Lung (tissue), 12 donors: ENCODE results near the gene DPYSL4. TPM values are rescaled to one million over a fixed set of nuclear protein-coding genes. Genes with fewer than 3 reads are reported as not detected.

Source experiments
- ATAC-seq: fragments of 200-7000 bp; cut with Tn5 transposase; one replicate; pipeline ENCODE4 v1.9.1; 2020; ENCODE audit warnings: moderate number of reproducible peaks; ENCODE audit not compliant: insufficient read depth, low FRiP score
- DNase-seq, 3 donors: peaks; one replicate each; pipeline ENCODE4 v3.0.0-alpha.2; 2013 to 2017
- H3K27ac ChIP-seq, 2 donors: one replicate each; pipeline ENCODE4 v1.5.1; 2013; ENCODE audit warnings: mild to moderate bottlenecking in 2 of 2, moderate library complexity in 2 of 2, control low read depth in 1 of 2, inconsistent platforms in 1 of 2, low read depth in 1 of 2, low read length in 1 of 2
- H3K27me3 ChIP-seq, 3 donors: one replicate each; pipeline ENCODE4 v1.5.1; 2013; ENCODE audit warnings: low read length in 2 of 3; ENCODE audit not compliant: control insufficient read depth in 3 of 3, insufficient read depth in 3 of 3
- H3K36me3 ChIP-seq, 4 donors: one replicate each; pipeline ENCODE4 v1.5.1; 2013; ENCODE audit warnings: low read length in 4 of 4, mild to moderate bottlenecking in 1 of 4, moderate library complexity in 1 of 4; ENCODE audit not compliant: control insufficient read depth in 4 of 4, insufficient read depth in 4 of 4
- H3K4me1 ChIP-seq, 5 donors: one replicate each; pipeline ENCODE4 v1.5.1; 2013; ENCODE audit warnings: low read length in 5 of 5, mild to moderate bottlenecking in 2 of 5, moderate library complexity in 1 of 5; ENCODE audit not compliant: control insufficient read depth in 5 of 5, insufficient read depth in 5 of 5
- H3K4me3 ChIP-seq: one replicate; pipeline ENCODE4 v1.5.1; 2013; ENCODE audit warnings: mild to moderate bottlenecking, control low read depth, moderate library complexity
- H3K9ac ChIP-seq, 2 donors: one replicate each; pipeline ENCODE4 v1.5.1; 2013; ENCODE audit warnings: low read length in 2 of 2, control low read depth in 1 of 2; ENCODE audit not compliant: insufficient read depth in 1 of 2
- H3K9me3 ChIP-seq, 4 donors: one replicate each; pipeline ENCODE4 v1.5.1; 2013; ENCODE audit warnings: low read length in 3 of 4, mild to moderate bottlenecking in 1 of 4, moderate library complexity in 1 of 4; ENCODE audit not compliant: control insufficient read depth in 4 of 4, insufficient read depth in 3 of 4
- CTCF ChIP-seq: IDR thresholded peaks from 2 replicates; pipeline ENCODE4 v1.5.1; 2012; ENCODE audit warnings: mild to moderate bottlenecking; ENCODE audit errors: control extremely low read depth, extremely low read depth
- WGBS, 2 donors: extraction: QIAGEN DNeasy Blood & Tissue Kit; methylation state at CpG; one replicate each; pipeline ENCODE4 v1.1.7; 2013; 5-methylcytosine and 5-hydroxymethylcytosine counted together
- polyA plus RNA-seq, 2 donors: library from polyadenylated mRNA; stranded (reverse); fragments of 200-250 nt; gene quantifications; one replicate each; pipeline ENCODE4 v1.2.1, GENCODE V29; 2013
- total RNA-seq, 2 donors: library from RNA; depleted of rRNA in 1 of 2; stranded (reverse); fragments of >200 nt in 1 of 2; gene quantifications; one replicate each; pipeline ENCODE4 v1.2.1, GENCODE V29; 2014 to 2021
- donor health status: control.
- donor health status: control.
- donor health status: Bipolar disorder and iron deficiency.
- donor health status: healthy.
- donor health status: DM: yes; HTN: yes; CAD: no.

The DPYSL4 gene
- total and polyA plus RNA-seq, 4 donors: 0.33 to 1.5 (median 1.3) TPM

- ATAC-seq (no peak), DNase-seq (no peak)
- 83 to 85% methylated on average over 19 of the region's 19 CpGs for WGBS, 2 donors
- no peak overlapping the region for H3K4me3 ChIP-seq
- no peaks in the 10 kb centered on the region for H3K27me3 ChIP-seq
- peaks cover 0 to 5% (median 0%) of the 10 kb centered on the region in 5 donors for H3K4me1 ChIP-seq
- no peak overlapping the region for H3K27ac ChIP-seq
- no peak for TF ChIP-seq CTCF
- H3K36me3 ChIP-seq: peaks cover 0 to 2% (median 0%) of the 10 kb centered on the region in 4 donors
- H3K9me3 ChIP-seq: no peaks in the 10 kb centered on the region
- H3K9ac ChIP-seq: no peak overlapping the region
Measured at GRCh38 chr10:132247943-132248342, 61.2 kb downstream of the DPYSL4 start.

- H3K27me3 ChIP-seq: no peaks in the 10 kb centered on the region
- H3K9ac ChIP-seq: no peak overlapping the region
- no peaks in the 10 kb centered on the region for H3K9me3 ChIP-seq
- H3K27ac ChIP-seq: no peak overlapping the region
- peak; percentile 27 for ATAC-seq
- no peak for TF ChIP-seq CTCF
- WGBS, 2 donors: 67 to 75% methylated on average over 37 to 38 of the region's 38 CpGs
- no peak overlapping the region for H3K4me3 ChIP-seq
- H3K4me1 ChIP-seq: peaks cover 0 to 5% (median 0%) of the 10 kb centered on the region in 5 donors
- no peaks in the 10 kb centered on the region for H3K36me3 ChIP-seq
- DNase-seq: no peak
Measured at GRCh38 chr10:132248455-132249225, 61.9 kb downstream of the DPYSL4 start.

- Histone ChIP-seq H3K4me1 (peaks cover 0 to 5% (median 0%) of the 10 kb centered on the region in 5 donors), H3K27ac (no peak overlapping the region), H3K27me3 (no peaks in the 10 kb centered on the region), H3K36me3 (no peaks in the 10 kb centered on the region), H3K4me3 (no peak overlapping the region), H3K9ac (no peak overlapping the region), H3K9me3 (no peaks in the 10 kb centered on the region)
- DNase-seq (no peak), ATAC-seq (no peak)
- TF ChIP-seq CTCF: no peak
- 90 to 92% methylated on average over 10 to 11 of the region's 11 CpGs for WGBS, 2 donors
Measured at GRCh38 chr10:132249226-132249724, 62.5 kb downstream of the DPYSL4 start.
